HEK293 (cell line): Measurements from ENCODE around the gene CCDC88C.

ENCODE experiments used
- CTCF ChIA-PET: fragments of 350-600 bp; formaldehyde crosslinking; extraction: SDS; loops from one replicate; lab custom pipeline; 2021; ENCODE audit warnings: antibody characterized with exemption; lab: Yijun Ruan, JAX
- POLR2A ChIA-PET: fragments of 300-600 bp; formaldehyde crosslinking; extraction: SDS; loops from one replicate; lab custom pipeline; 2020; ENCODE audit warnings: antibody characterized with exemption, inconsistent platforms; lab: Yijun Ruan, JAX
- H3K27ac ChIP-seq: fragments of 200-500 bp; sonication (Bioruptor generic); 2 replicates; pipeline ENCODE4 v1.5.1; 2014; ENCODE audit warnings: low read depth, low read length, control low read depth, inconsistent platforms; ENCODE audit errors: extremely low read depth
- H3K36me3 ChIP-seq, 2 experiments: fragments of 200-500 bp in 1 of 2; sonication (Bioruptor generic) in 1 of 2; 1 replicate in 1 of 2; 2 replicates in 1 of 2; pipeline ENCODE4 v1.5.1; 2014 to 2017; ENCODE audit warnings: inconsistent platforms in 2 of 2, low read length in 2 of 2; ENCODE audit not compliant: control insufficient read depth in 2 of 2, insufficient read depth in 1 of 2
- H3K4me1 ChIP-seq: fragments of 200-500 bp; sonication (Bioruptor generic); 2 replicates; pipeline ENCODE4 v1.5.1; 2014; ENCODE audit warnings: mild to moderate bottlenecking, low read length, inconsistent platforms; ENCODE audit not compliant: control insufficient read depth, insufficient read depth
- H3K4me3 ChIP-seq: 2 replicates; pipeline ENCODE4 v1.5.1; 2011; ENCODE audit warnings: low read depth, mild to moderate bottlenecking, control low read depth, low read length, moderate library complexity
- H3K9me3 ChIP-seq: fragments of 200-500 bp; sonication (Bioruptor generic); 2 replicates; pipeline ENCODE4 v1.5.1; 2014; ENCODE audit warnings: low read depth, low read length, inconsistent platforms; ENCODE audit not compliant: control insufficient read depth, insufficient read depth
- EGR2 ChIP-seq: fragments of 450-650 bp; formaldehyde crosslinking; IDR thresholded peaks from 2 replicates; pipeline ENCODE4 v1.5.1; 2016; ENCODE audit warnings: low read depth, missing biosample characterization, missing genetic modification characterization
- KLF16 ChIP-seq: fragments of 450-650 bp; formaldehyde crosslinking; IDR thresholded peaks from 2 replicates; pipeline ENCODE4 v1.5.1; 2017; ENCODE audit warnings: missing biosample characterization, missing genetic modification characterization
- KLF8 ChIP-seq: fragments of 450-650 bp; formaldehyde crosslinking; IDR thresholded peaks from 2 replicates; pipeline ENCODE4 v1.5.1; 2016; ENCODE audit warnings: missing biosample characterization, missing genetic modification characterization
- OVOL3 ChIP-seq: fragments of 450-650 bp; formaldehyde crosslinking; IDR thresholded peaks from 2 replicates; pipeline ENCODE4 v1.5.1; 2016; ENCODE audit warnings: missing biosample characterization, missing genetic modification characterization
- ZNF214 ChIP-seq: fragments of 450-650 bp; formaldehyde crosslinking; IDR thresholded peaks from 2 replicates; pipeline ENCODE4 v1.5.1; 2017; ENCODE audit warnings: missing biosample characterization, mild to moderate bottlenecking, missing genetic modification characterization, borderline replicate concordance
- ZNF266 ChIP-seq: fragments of 450-650 bp; formaldehyde crosslinking; IDR thresholded peaks from 2 replicates; pipeline ENCODE4 v1.5.1; 2016; ENCODE audit warnings: missing biosample characterization, missing genetic modification characterization, low read depth
- ZNF391 ChIP-seq: fragments of 450-650 bp; formaldehyde crosslinking; IDR thresholded peaks from 2 replicates; pipeline ENCODE4 v1.5.1; 2016; ENCODE audit warnings: low read depth, missing biosample characterization, missing genetic modification characterization, borderline replicate concordance
- ZNF426 ChIP-seq: fragments of 450-650 bp; formaldehyde crosslinking; IDR thresholded peaks from 2 replicates; pipeline ENCODE4 v1.5.1; 2017; ENCODE audit warnings: missing biosample characterization, missing genetic modification characterization, mild to moderate bottlenecking, inconsistent platforms, moderate library complexity
- ZNF510 ChIP-seq: fragments of 450-650 bp; formaldehyde crosslinking; IDR thresholded peaks from 2 replicates; pipeline ENCODE4 v1.5.1; 2018; ENCODE audit warnings: mild to moderate bottlenecking, missing genetic modification characterization, missing biosample characterization; ENCODE audit not compliant: insufficient replicate concordance
- ZNF530 ChIP-seq: fragments of 450-650 bp; formaldehyde crosslinking; IDR thresholded peaks from 2 replicates; pipeline ENCODE4 v1.5.1; 2016; ENCODE audit warnings: low read depth, missing biosample characterization, missing genetic modification characterization
- ZNF600 ChIP-seq: fragments of 450-650 bp; formaldehyde crosslinking; IDR thresholded peaks from 2 replicates; pipeline ENCODE4 v1.5.1; 2016; ENCODE audit warnings: missing biosample characterization, missing genetic modification characterization
- TF ChIP-seq, protein P1 (sequence below): fragments of 450-650 bp; formaldehyde crosslinking; IDR thresholded peaks from 2 replicates; pipeline ENCODE4 v1.5.1; 2016; ENCODE audit warnings: missing biosample characterization, missing genetic modification characterization
- TF ChIP-seq, protein P2 (sequence below): fragments of 450-650 bp; formaldehyde crosslinking; optimal IDR thresholded peaks from 2 replicates; pipeline ENCODE3; 2016; ENCODE audit warnings: missing biosample characterization, mild to moderate bottlenecking, missing genetic modification characterization
- TF ChIP-seq, protein P3 (sequence below): fragments of 450-650 bp; formaldehyde crosslinking; IDR thresholded peaks from 2 replicates; pipeline ENCODE4 v1.5.1; 2016; ENCODE audit warnings: missing biosample characterization, missing genetic modification characterization, low read depth
- TF ChIP-seq, protein P4 (sequence below): fragments of 450-650 bp; formaldehyde crosslinking; IDR thresholded peaks from 2 replicates; pipeline ENCODE4 v1.5.1; 2016; ENCODE audit warnings: missing biosample characterization, missing genetic modification characterization
- TF ChIP-seq, protein P5 (sequence below): fragments of 450-650 bp; formaldehyde crosslinking; IDR thresholded peaks from 2 replicates; pipeline ENCODE4 v1.5.1; 2016; ENCODE audit warnings: missing biosample characterization, missing genetic modification characterization

CCDC88C gene

DNA sequence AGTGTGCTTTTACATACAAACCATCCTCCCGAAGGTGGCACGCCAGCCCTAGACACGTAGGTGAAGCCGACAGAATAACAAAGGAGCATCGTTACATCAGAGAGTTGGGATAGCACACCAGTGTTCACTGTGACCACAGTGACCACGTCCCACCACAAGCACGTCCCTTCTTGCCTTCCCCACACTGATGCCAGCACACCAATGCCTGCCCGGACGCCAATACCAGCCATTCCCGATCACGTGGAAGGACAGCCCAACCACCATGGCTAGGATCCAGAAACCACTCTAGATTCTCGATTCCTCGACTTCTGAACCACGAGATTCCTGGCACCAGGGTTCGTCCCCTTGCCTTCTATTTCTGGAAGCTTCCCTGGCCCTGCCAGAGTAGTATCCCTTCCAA lies 125.1 kb downstream of the CCDC88C start:
- Histone ChIP-seq H3K27ac (no peak overlapping the region), H3K36me3 (peaks cover 0 to 76% of the 10 kb centered on the region in 2 experiments; a peak in 1 of 3 replicates), H3K4me1 (no peaks in the 10 kb centered on the region), H3K9me3 (no peaks in the 10 kb centered on the region), H3K4me3 (no peak overlapping the region)
- TF ChIP-seq ZNF266 (tag by site-specific recombination) (no peak), ZNF426 (tag by site-specific recombination) (no peak), ZNF600 (tag by site-specific recombination) (0 out of 2 replicates have a peak, but pooled peaks have one; percentile 30), ZNF391 (tag by site-specific recombination) (no peak), ZNF510 (tag by site-specific recombination) (no peak)
- CTCF ChIA-PET: no interaction called here
- POLR2A ChIA-PET: no interaction called here

DNA sequence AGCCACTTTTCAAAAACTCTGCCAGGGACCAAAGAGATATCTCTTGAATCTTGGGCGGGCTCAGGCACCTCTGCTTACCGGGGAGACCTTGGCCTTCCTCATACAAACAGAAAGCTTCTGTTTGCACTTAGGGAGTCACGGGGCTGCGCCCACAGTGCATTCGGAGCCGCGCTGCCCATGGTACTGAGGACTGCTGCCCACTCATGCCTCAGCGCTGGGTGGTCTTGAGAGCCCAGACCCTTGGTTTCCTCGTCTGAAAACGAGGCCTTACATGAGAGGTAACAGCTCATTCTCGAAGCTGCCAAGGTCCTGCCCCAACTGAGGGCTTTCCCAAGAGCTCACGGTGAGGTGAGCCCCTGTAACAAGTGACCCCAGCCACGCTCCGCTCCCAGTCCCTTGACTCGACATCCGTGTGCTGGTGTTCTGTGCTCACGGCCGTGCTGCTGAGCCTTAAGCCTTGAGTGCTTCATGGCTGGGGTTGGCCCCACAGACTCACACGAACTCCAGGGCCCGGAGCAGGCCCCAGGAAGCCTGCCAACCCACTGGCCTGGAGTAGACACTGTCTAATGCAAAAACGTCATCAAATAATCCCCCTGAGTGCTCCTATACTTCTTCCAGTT lies 125.7 kb downstream of the CCDC88C start:
- POLR2A ChIA-PET: interaction anchor here (0.6 kb wide), 1 partner anchor 48 kb away, joined by 3 read pairs; the partner anchor contains the start of gene GPR68
- no peak overlapping the region for H3K27ac ChIP-seq
- TF ChIP-seq, protein P1, sequence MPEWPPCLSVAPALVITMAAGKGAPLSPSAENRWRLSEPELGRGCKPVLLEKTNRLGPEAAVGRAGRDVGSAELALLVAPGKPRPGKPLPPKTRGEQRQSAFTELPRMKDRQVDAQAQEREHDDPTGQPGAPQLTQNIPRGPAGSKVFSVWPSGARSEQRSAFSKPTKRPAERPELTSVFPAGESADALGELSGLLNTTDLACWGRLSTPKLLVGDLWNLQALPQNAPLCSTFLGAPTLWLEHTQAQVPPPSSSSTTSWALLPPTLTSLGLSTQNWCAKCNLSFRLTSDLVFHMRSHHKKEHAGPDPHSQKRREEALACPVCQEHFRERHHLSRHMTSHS (tag by site-specific recombination): no peak
- H3K4me1 ChIP-seq: no peaks in the 10 kb centered on the region
- H3K9me3 ChIP-seq: no peaks in the 10 kb centered on the region
- H3K36me3 ChIP-seq: peaks cover 0 to 71% of the 10 kb centered on the region in 2 experiments; a peak in 1 of 3 replicates
- no peak overlapping the region for H3K4me3 ChIP-seq
- CTCF ChIA-PET: no interaction called here

DNA sequence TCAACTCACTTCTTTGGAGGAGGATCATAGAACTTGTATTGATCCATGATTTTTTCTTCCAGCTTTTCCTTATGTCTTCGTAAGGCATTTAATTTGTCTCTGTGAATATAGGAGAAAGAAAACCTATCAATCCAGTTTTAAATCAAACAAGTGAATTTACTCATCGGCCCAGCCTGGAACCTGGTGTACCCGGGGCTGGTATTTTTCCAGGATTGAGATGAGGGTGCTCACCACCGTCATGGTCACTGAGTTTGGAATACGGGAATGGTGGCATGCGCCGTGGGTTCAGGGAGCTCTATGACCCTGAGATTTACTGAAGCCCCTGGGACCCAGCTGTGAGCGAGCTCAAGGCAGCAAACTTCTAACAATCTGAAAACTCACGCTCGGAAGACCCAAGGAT lies 126.6 kb downstream of the CCDC88C start:
- Histone ChIP-seq H3K9me3 (no peaks in the 10 kb centered on the region), H3K36me3 (peaks cover 0 to 62% of the 10 kb centered on the region in 2 experiments; a peak in 1 of 3 replicates), H3K4me1 (no peaks in the 10 kb centered on the region), H3K27ac (no peak overlapping the region), H3K4me3 (no peak overlapping the region)
- TF ChIP-seq EGR2 (no peak), ZNF530 (tag by site-specific recombination) (no peak)
- TF ChIP-seq, protein P2, sequence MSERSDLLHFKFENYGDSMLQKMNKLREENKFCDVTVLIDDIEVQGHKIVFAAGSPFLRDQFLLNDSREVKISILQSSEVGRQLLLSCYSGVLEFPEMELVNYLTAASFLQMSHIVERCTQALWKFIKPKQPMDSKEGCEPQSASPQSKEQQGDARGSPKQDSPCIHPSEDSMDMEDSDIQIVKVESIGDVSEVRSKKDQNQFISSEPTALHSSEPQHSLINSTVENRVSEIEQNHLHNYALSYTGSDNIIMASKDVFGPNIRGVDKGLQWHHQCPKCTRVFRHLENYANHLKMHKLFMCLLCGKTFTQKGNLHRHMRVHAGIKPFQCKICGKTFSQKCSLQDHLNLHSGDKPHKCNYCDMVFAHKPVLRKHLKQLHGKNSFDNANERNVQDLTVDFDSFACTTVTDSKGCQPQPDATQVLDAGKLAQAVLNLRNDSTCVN (tag by site-specific recombination): no peak
- ChIA-PET CTCF (interaction anchor here (0.6 to 1.5 kb wide), 2 partner anchors 114 to 388 kb away, joined by 3 to 5 read pairs; no protein-coding TSS in a partner anchor), POLR2A (no interaction called here)

DNA sequence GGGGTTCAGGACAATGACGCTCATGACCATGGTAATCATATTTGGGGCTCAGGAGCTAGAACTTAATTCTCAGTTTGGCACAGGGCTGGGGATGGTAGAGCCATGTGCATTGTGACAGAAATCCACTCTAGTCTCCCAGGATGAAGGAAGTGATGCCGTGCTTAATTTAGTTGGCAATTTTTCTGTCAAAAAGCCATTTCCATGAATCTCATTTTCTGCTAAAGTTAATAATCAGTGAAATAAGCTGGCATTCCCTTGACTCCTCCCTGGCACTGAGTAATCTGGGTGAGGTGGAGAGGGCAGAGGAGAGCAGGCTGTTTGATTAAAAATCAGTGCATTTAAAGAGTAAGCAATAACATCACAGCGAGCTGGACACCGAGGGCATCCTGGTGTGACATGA lies 128.2 kb downstream of the CCDC88C start:
- Histone ChIP-seq H3K27ac (no peak overlapping the region), H3K4me3 (no peak overlapping the region), H3K36me3 (peaks cover 0 to 59% of the 10 kb centered on the region in 2 experiments; a peak in 1 of 3 replicates), H3K4me1 (peaks cover 11% of the 10 kb centered on the region), H3K9me3 (no peaks in the 10 kb centered on the region)
- ChIA-PET CTCF (interaction anchor here (0.5 to 1.2 kb wide), 4 partner anchors 112 to 1401 kb away, joined by 3 to 7 read pairs (median 6); no protein-coding TSS in a partner anchor), POLR2A (no interaction called here)
- TF ChIP-seq OVOL3 (tag by site-specific recombination) (no peak), KLF8 (tag by site-specific recombination) (no peak), KLF16 (no peak), ZNF214 (tag by site-specific recombination) (no peak)
- TF ChIP-seq, protein P3, sequence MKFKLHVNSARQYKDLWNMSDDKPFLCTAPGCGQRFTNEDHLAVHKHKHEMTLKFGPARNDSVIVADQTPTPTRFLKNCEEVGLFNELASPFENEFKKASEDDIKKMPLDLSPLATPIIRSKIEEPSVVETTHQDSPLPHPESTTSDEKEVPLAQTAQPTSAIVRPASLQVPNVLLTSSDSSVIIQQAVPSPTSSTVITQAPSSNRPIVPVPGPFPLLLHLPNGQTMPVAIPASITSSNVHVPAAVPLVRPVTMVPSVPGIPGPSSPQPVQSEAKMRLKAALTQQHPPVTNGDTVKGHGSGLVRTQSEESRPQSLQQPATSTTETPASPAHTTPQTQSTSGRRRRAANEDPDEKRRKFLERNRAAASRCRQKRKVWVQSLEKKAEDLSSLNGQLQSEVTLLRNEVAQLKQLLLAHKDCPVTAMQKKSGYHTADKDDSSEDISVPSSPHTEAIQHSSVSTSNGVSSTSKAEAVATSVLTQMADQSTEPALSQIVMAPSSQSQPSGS: no peak
- TF ChIP-seq, protein P4, sequence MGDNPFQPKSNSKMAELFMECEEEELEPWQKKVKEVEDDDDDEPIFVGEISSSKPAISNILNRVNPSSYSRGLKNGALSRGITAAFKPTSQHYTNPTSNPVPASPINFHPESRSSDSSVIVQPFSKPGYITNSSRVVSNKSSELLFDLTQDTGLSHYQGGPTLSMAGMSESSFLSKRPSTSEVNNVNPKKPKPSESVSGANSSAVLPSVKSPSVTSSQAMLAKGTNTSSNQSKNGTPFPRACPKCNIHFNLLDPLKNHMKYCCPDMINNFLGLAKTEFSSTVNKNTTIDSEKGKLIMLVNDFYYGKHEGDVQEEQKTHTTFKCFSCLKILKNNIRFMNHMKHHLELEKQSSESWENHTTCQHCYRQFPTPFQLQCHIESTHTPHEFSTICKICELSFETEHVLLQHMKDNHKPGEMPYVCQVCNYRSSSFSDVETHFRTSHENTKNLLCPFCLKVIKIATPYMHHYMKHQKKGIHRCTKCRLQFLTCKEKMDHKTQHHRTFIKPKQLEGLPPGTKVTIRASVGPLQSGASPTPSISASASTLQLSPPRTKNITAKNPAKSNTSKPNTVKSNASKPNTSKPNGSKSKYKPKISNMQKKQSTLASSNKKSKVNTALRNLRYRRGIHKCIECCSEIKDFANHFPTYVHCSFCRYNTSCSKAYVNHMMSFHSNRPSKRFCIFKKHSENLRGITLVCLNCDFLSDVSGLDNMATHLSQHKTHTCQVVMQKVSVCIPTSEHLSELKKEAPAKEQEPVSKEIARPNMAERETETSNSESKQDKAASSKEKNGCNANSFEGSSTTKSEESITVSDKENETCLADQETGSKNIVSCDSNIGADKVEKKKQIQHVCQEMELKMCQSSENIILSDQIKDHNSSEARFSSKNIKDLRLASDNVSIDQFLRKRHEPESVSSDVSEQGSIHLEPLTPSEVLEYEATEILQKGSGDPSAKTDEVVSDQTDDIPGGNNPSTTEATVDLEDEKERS (tag by site-specific recombination): no peak
- TF ChIP-seq, protein P5, sequence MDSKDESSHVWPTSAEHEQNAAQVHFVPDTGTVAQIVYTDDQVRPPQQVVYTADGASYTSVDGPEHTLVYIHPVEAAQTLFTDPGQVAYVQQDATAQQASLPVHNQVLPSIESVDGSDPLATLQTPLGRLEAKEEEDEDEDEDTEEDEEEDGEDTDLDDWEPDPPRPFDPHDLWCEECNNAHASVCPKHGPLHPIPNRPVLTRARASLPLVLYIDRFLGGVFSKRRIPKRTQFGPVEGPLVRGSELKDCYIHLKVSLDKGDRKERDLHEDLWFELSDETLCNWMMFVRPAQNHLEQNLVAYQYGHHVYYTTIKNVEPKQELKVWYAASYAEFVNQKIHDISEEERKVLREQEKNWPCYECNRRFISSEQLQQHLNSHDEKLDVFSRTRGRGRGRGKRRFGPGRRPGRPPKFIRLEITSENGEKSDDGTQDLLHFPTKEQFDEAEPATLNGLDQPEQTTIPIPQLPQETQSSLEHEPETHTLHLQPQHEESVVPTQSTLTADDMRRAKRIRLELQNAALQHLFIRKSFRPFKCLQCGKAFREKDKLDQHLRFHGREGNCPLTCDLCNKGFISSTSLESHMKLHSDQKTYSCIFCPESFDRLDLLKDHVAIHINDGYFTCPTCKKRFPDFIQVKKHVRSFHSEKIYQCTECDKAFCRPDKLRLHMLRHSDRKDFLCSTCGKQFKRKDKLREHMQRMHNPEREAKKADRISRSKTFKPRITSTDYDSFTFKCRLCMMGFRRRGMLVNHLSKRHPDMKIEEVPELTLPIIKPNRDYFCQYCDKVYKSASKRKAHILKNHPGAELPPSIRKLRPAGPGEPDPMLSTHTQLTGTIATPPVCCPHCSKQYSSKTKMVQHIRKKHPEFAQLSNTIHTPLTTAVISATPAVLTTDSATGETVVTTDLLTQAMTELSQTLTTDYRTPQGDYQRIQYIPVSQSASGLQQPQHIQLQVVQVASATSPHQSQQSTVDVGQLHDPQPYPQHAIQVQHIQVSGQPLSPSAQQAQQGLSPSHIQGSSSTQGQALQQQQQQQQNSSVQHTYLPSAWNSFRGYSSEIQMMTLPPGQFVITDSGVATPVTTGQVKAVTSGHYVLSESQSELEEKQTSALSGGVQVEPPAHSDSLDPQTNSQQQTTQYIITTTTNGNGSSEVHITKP: no peak
